WTC11 (cell line): ENCODE measurements around the gene ZNF428. TPM values are rescaled to one million over a fixed set of nuclear protein-coding genes. Genes with fewer than 3 reads are reported as not detected.

Experiments
- ATAC-seq: fragments of 200-7000 bp; cut with Tn5 transposase; 2 replicates; pipeline ENCODE4 v1.10.0; 2021; ENCODE audit warnings: mild to moderate bottlenecking, moderate library complexity
- CTCF ChIA-PET: fragments of 300-600 bp; sonication (Branson Sonifier 250); formaldehyde crosslinking; loops from one replicate; lab custom pipeline; 2021; ENCODE audit warnings: antibody characterized with exemption; lab: Charles Lee
- POLR2A ChIA-PET: fragments of 350-600 bp; sonication (Branson Sonifier 250); formaldehyde crosslinking; loops from one replicate; lab custom pipeline; 2021; ENCODE audit warnings: antibody characterized with exemption; lab: Charles Lee
- DNase-seq: peaks from one replicate; pipeline ENCODE4 v3.0.0; 2021; ENCODE audit warnings: low spot score
- H3K27ac Mint-ChIP-seq: 2 replicates; pipeline ENCODE4 v1.8.0; 2021; ENCODE audit warnings: mixed read lengths
- H3K27me3 Mint-ChIP-seq: 2 replicates; pipeline ENCODE4 v1.8.0; 2021; ENCODE audit warnings: low read depth, mild to moderate bottlenecking, moderate library complexity, mixed read lengths
- H3K36me3 Mint-ChIP-seq: 2 replicates; pipeline ENCODE4 v1.8.0; 2021; ENCODE audit warnings: mixed read lengths
- H3K4me1 Mint-ChIP-seq: 2 replicates; pipeline ENCODE4 v1.8.0; 2022; ENCODE audit warnings: mixed read lengths
- H3K4me3 Mint-ChIP-seq: 2 replicates; pipeline ENCODE4 v1.8.0; 2021; ENCODE audit warnings: mild to moderate bottlenecking, moderate library complexity, mixed read lengths
- H3K9me3 Mint-ChIP-seq: 2 replicates; pipeline ENCODE4 v1.8.0; 2021; ENCODE audit warnings: mixed read lengths
- ATF1 ChIP-seq: sonication (generic); formaldehyde crosslinking; IDR thresholded peaks from 2 replicates; pipeline ENCODE4 v1.8.1; 2023; ENCODE audit warnings: mild to moderate bottlenecking, moderate library complexity, missing genetic modification reagents
- CREM ChIP-seq: sonication (generic); formaldehyde crosslinking; IDR thresholded peaks from 2 replicates; pipeline ENCODE4 v1.8.1; 2022; ENCODE audit warnings: mild to moderate bottlenecking, missing genetic modification reagents, moderate library complexity
- E2F4 ChIP-seq: sonication (generic); formaldehyde crosslinking; IDR thresholded peaks from 2 replicates; pipeline ENCODE4 v1.8.1; 2022; ENCODE audit warnings: low read depth, mild to moderate bottlenecking, moderate library complexity, missing genetic modification reagents, borderline replicate concordance
- EMX1 ChIP-seq: fragments of 250-450 bp; sonication (Bioruptor Pico); IDR thresholded peaks from 2 replicates; pipeline ENCODE4 v1.8.0; 2021; ENCODE audit warnings: mild to moderate bottlenecking
- FOXJ3 ChIP-seq: sonication (generic); formaldehyde crosslinking; IDR thresholded peaks from 2 replicates; pipeline ENCODE4 v1.9.0; 2021; ENCODE audit warnings: missing genetic modification reagents, mild to moderate bottlenecking, borderline replicate concordance
- GABPB1 ChIP-seq: sonication (generic); formaldehyde crosslinking; IDR thresholded peaks from 2 replicates; pipeline ENCODE4 v1.8.1; 2023; ENCODE audit warnings: mild to moderate bottlenecking, missing genetic modification reagents
- GRHL2 ChIP-seq: fragments of 250-450 bp; sonication (Bioruptor Pico); IDR thresholded peaks from 2 replicates; pipeline ENCODE4 v1.8.0; 2022; ENCODE audit warnings: mild to moderate bottlenecking, moderate library complexity; ENCODE audit not compliant: insufficient replicate concordance, severe bottlenecking
- HMGA2 ChIP-seq: fragments of 250-450 bp; sonication (Bioruptor Pico); IDR thresholded peaks from 2 replicates; pipeline ENCODE4 v1.4.0; 2021; ENCODE audit warnings: mild to moderate bottlenecking, moderate library complexity
- JAZF1 ChIP-seq: fragments of 250-450 bp; sonication (Bioruptor Pico); IDR thresholded peaks from 2 replicates; pipeline ENCODE4 v1.9.0; 2021; ENCODE audit warnings: moderate library complexity, mild to moderate bottlenecking, inconsistent platforms
- JUN ChIP-seq: sonication (generic); formaldehyde crosslinking; IDR thresholded peaks from 2 replicates; pipeline ENCODE4 v1.8.0; 2023; ENCODE audit warnings: mild to moderate bottlenecking, missing genetic modification reagents
- KAT7 ChIP-seq: sonication (generic); formaldehyde crosslinking; IDR thresholded peaks from 2 replicates; pipeline ENCODE4 v1.8.1; 2023; ENCODE audit warnings: missing genetic modification reagents, mild to moderate bottlenecking, borderline replicate concordance
- MAX ChIP-seq: sonication (generic); formaldehyde crosslinking; IDR thresholded peaks from 2 replicates; pipeline ENCODE4 v1.8.0; 2022; ENCODE audit warnings: mild to moderate bottlenecking, missing genetic modification reagents
- MXD4 ChIP-seq: fragments of 250-450 bp; sonication (Bioruptor Pico); IDR thresholded peaks from 2 replicates; pipeline ENCODE4 v1.8.0; 2021; ENCODE audit warnings: mild to moderate bottlenecking, moderate library complexity, borderline replicate concordance
- NFATC4 ChIP-seq: fragments of 250-450 bp; sonication (Bioruptor Pico); IDR thresholded peaks from 2 replicates; pipeline ENCODE4 v1.9.0; 2021; ENCODE audit warnings: mild to moderate bottlenecking
- NR2C2 ChIP-seq: sonication (generic); formaldehyde crosslinking; IDR thresholded peaks from 2 replicates; pipeline ENCODE4 v1.8.0; 2022; ENCODE audit warnings: mild to moderate bottlenecking, missing genetic modification reagents
- OVOL2 ChIP-seq: fragments of 250-450 bp; sonication (Bioruptor Pico); IDR thresholded peaks from 2 replicates; pipeline ENCODE4 v1.9.0; 2021; ENCODE audit warnings: mild to moderate bottlenecking, borderline replicate concordance
- PRRX2 ChIP-seq: fragments of 250-450 bp; sonication (Bioruptor Pico); IDR thresholded peaks from 2 replicates; pipeline ENCODE4 v1.8.0; 2021; ENCODE audit warnings: mild to moderate bottlenecking
- RELA ChIP-seq: sonication (generic); formaldehyde crosslinking; IDR thresholded peaks from 2 replicates; pipeline ENCODE4 v1.8.1; 2022; ENCODE audit warnings: missing genetic modification reagents, mild to moderate bottlenecking, borderline replicate concordance
- RORB ChIP-seq: fragments of 250-450 bp; sonication (Bioruptor Pico); IDR thresholded peaks from 2 replicates; pipeline ENCODE4 v1.9.0; 2021; ENCODE audit warnings: mild to moderate bottlenecking
- SMAD3 ChIP-seq: sonication (generic); formaldehyde crosslinking; IDR thresholded peaks from 2 replicates; pipeline ENCODE4 v1.8.0; 2022; ENCODE audit warnings: missing genetic modification reagents, mild to moderate bottlenecking, borderline replicate concordance
- SMAD4 ChIP-seq: sonication (generic); formaldehyde crosslinking; IDR thresholded peaks from 2 replicates; pipeline ENCODE4 v1.8.0; 2022; ENCODE audit warnings: mild to moderate bottlenecking, missing genetic modification reagents
- SP1 ChIP-seq: sonication (generic); formaldehyde crosslinking; conservative IDR thresholded peaks from 2 replicates; pipeline ENCODE4 v1.8.1; 2022; ENCODE audit warnings: missing genetic modification reagents
- TCF7 ChIP-seq: sonication (generic); formaldehyde crosslinking; IDR thresholded peaks from 2 replicates; pipeline ENCODE4 v1.8.0; 2022; ENCODE audit warnings: mild to moderate bottlenecking, low read depth, missing genetic modification reagents, moderate library complexity
- TEAD1 ChIP-seq: sonication (generic); formaldehyde crosslinking; IDR thresholded peaks from 2 replicates; pipeline ENCODE4 v1.8.0; 2022; ENCODE audit warnings: mild to moderate bottlenecking, missing genetic modification reagents
- ZBTB21 ChIP-seq: sonication (generic); formaldehyde crosslinking; IDR thresholded peaks from 2 replicates; pipeline ENCODE4 v1.8.1; 2023; ENCODE audit warnings: mild to moderate bottlenecking, missing genetic modification reagents, borderline replicate concordance
- ZNF138 ChIP-seq: sonication (generic); formaldehyde crosslinking; conservative IDR thresholded peaks from 2 replicates; pipeline ENCODE4 v1.8.1; 2022; ENCODE audit warnings: mild to moderate bottlenecking, moderate library complexity, missing genetic modification reagents
- ZNF219 ChIP-seq: sonication (generic); formaldehyde crosslinking; IDR thresholded peaks from 2 replicates; pipeline ENCODE4 v1.8.0; 2023; ENCODE audit warnings: missing genetic modification reagents, mild to moderate bottlenecking, borderline replicate concordance
- ZNF232 ChIP-seq: sonication (generic); formaldehyde crosslinking; IDR thresholded peaks from 2 replicates; pipeline ENCODE4 v1.8.0; 2022; ENCODE audit warnings: mild to moderate bottlenecking, missing genetic modification reagents
- ZNF263 ChIP-seq: sonication (generic); formaldehyde crosslinking; IDR thresholded peaks from 2 replicates; pipeline ENCODE4 v1.8.1; 2022; ENCODE audit warnings: low read depth, mild to moderate bottlenecking, moderate library complexity, missing genetic modification reagents
- ZNF281 ChIP-seq: sonication (generic); formaldehyde crosslinking; IDR thresholded peaks from 2 replicates; pipeline ENCODE4 v1.8.0; 2023; ENCODE audit warnings: mild to moderate bottlenecking, missing genetic modification reagents
- total RNA-seq: library from RNA; stranded (reverse); gene quantifications from 3 replicates; pipeline ENCODE4 v1.2.3, GENCODE V29; 2021
- TF ChIP-seq, protein P1 (sequence below): sonication (generic); formaldehyde crosslinking; IDR thresholded peaks from 2 replicates; pipeline ENCODE4 v1.8.1; 2022; ENCODE audit warnings: mild to moderate bottlenecking, missing genetic modification reagents, moderate library complexity, borderline replicate concordance

The ZNF428 gene
- total RNA-seq, 1 experiment from 2014 or later = 20.1 TPM

DNA sequence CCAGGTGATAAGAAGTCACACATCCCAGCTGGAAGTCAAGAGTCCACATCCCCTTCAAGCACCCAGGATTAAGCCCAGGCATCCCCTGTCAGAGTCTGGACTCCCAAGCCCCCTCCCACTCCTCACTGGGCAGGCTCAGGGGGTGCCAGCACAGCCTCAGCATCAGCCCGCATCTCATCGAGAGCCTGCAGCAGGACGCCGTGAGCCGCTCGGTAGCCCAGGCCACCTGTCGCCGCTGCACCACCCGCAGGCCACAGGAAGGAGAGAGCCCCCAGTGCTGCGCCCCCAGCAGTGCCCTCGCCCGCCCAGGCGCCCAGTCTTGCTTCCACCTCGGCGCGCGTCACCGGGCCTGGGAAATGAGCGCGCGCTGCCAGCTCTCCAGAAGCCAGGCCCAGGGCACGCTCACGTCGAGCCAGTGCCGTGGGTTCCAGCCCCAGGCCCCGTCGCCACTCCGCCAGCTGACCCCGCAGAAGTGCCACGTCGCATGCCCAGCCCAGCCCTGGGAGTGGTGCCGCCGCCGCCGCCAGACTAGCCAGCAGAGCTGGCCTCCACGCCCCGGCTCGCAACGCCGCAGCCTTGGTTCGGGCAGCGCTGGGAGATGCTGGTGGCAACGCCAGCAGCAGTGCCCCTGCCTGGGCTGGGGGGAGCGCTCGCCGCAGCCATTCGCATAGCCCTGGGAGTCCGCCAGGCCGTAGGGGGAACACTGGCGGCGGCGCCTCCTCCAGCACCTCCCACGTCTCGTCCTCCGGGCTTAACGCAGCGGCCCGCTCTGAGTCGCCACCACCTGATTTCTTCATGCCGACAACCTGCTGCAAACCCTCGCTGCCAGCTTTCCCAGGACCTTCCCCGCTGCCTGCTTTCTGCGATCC, 27.3 kb downstream of the ZNF428 start:
- Mint-ChIP-seq H3K27me3 (no peaks in the 10 kb centered on the region), H3K36me3 (peaks cover 16% of the 10 kb centered on the region), H3K4me3 (no peak overlapping the region), H3K27ac (no peak overlapping the region), H3K4me1 (peaks cover 7% of the 10 kb centered on the region), H3K9me3 (no peaks in the 10 kb centered on the region)
- TF ChIP-seq NFATC4 (CRISPR knock-in tag) (no peak), SP1 (CRISPR knock-in tag) (no peak), ZBTB21 (CRISPR knock-in tag) (no peak), OVOL2 (CRISPR knock-in tag) (no peak), GABPB1 (no peak)
- CTCF ChIA-PET = interaction anchor here (1.6 to 6.9 kb wide), 2 partner anchors 58 to 70 kb away, joined by 3 to 140 read pairs; partner anchors contain the start of gene ZNF575
- POLR2A ChIA-PET = no interaction called here
- DNase-seq (no peak), ATAC-seq (no peak)

DNA sequence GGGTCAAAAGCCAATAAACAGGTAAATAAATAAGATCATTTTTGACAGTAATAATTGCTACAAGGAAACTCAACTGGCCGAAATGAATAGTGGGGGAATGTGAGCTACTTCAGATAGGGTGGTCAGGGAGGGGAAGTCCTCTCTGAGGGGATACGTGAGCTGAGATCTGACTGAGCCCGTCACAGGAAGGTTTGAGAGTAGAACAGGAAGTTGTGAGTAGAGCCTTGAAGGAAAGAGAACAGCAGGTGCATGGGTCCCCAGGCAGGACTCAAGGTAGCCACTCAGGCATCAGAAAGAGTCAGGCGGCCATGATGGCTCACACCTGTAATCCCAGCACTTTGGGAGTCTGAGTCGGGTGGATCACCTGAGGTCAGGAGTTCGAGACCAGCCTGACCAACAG, 29.8 kb downstream of the ZNF428 start:
- ChIA-PET POLR2A (no interaction called here), CTCF (interaction anchor here (1.0 to 2.3 kb wide), 3 partner anchors 34 to 63 kb away, joined by 3 to 10 read pairs (median 6); no protein-coding TSS in a partner anchor)
- H3K36me3 Mint-ChIP-seq = peaks cover 23% of the 10 kb centered on the region
- ATAC-seq (no peak), DNase-seq (no peak)
- H3K4me3 Mint-ChIP-seq = no peak overlapping the region
- no peaks in the 10 kb centered on the region for H3K9me3 Mint-ChIP-seq
- H3K27me3 Mint-ChIP-seq = no peaks in the 10 kb centered on the region
- no peak overlapping the region for H3K27ac Mint-ChIP-seq
- no peaks in the 10 kb centered on the region for H3K4me1 Mint-ChIP-seq
- TF ChIP-seq MXD4 (CRISPR knock-in tag) = no peak
- TF ChIP-seq NR2C2 (CRISPR knock-in tag) = no peak
- no peak for TF ChIP-seq HMGA2 (CRISPR knock-in tag)
- TF ChIP-seq FOXJ3 (CRISPR knock-in tag) = no peak
- no peak for TF ChIP-seq KAT7 (CRISPR knock-in tag)
- TF ChIP-seq ZNF138 (CRISPR knock-in tag) = no peak
- TF ChIP-seq TCF7 (CRISPR knock-in tag) = no peak
- TF ChIP-seq RORB = no peak
- no peak for TF ChIP-seq CREM (CRISPR knock-in tag)
- no peak for TF ChIP-seq ZNF263 (CRISPR knock-in tag)
- TF ChIP-seq EMX1 (CRISPR knock-in tag) = no peak
- no peak for TF ChIP-seq JAZF1 (CRISPR knock-in tag)
- TF ChIP-seq SMAD3 = no peak
- no peak for TF ChIP-seq GRHL2
- TF ChIP-seq, protein P1, sequence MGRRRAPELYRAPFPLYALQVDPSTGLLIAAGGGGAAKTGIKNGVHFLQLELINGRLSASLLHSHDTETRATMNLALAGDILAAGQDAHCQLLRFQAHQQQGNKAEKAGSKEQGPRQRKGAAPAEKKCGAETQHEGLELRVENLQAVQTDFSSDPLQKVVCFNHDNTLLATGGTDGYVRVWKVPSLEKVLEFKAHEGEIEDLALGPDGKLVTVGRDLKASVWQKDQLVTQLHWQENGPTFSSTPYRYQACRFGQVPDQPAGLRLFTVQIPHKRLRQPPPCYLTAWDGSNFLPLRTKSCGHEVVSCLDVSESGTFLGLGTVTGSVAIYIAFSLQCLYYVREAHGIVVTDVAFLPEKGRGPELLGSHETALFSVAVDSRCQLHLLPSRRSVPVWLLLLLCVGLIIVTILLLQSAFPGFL (CRISPR knock-in tag) = no peak
- no peak for TF ChIP-seq TEAD1
- no peak for TF ChIP-seq RELA (CRISPR knock-in tag)
- TF ChIP-seq MAX (CRISPR knock-in tag) = no peak
- no peak for TF ChIP-seq ZNF219

DNA sequence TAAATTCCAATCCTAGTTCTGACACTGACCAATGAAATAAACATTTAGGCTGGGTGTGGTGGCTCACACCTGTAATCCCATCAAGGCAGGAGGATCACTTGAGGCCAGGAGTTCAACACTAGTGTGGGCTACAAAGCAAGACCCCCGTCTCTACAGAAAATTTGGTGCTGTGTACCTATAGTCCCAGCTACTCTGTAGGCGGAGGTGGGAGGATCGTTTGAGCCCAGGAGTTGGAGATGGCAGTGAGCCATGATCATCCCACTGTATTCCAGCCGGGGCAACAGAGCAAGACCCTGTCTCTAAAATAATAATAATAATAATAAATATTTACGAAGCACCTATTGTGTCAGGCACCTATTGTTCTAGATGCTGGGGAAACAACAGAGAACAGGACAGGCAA, 30.2 kb downstream of the ZNF428 start:
- no peaks in the 10 kb centered on the region for H3K9me3 Mint-ChIP-seq
- H3K27ac Mint-ChIP-seq = no peak overlapping the region
- ChIA-PET CTCF (interaction anchor here (1.0 to 2.3 kb wide), 4 partner anchors 34 to 143 kb away, joined by 3 to 10 read pairs (median 4); no protein-coding TSS in a partner anchor), POLR2A (no interaction called here)
- no peaks in the 10 kb centered on the region for H3K4me1 Mint-ChIP-seq
- no peaks in the 10 kb centered on the region for H3K27me3 Mint-ChIP-seq
- ATAC-seq (no peak), DNase-seq (no peak)
- no peak overlapping the region for H3K4me3 Mint-ChIP-seq
- H3K36me3 Mint-ChIP-seq = peaks cover 23% of the 10 kb centered on the region
- TF ChIP-seq ZNF232 (no peak), PRRX2 (CRISPR knock-in tag) (no peak), ZNF281 (CRISPR knock-in tag) (no peak), E2F4 (CRISPR knock-in tag) (no peak), EMX1 (CRISPR knock-in tag) (no peak), JUN (CRISPR knock-in tag) (no peak), RELA (CRISPR knock-in tag) (no peak), ATF1 (CRISPR knock-in tag) (no peak), SMAD4 (CRISPR knock-in tag) (no peak)
